Measurements from ENCODE around the gene BRINP2.

Gene BRINP2

DNA sequence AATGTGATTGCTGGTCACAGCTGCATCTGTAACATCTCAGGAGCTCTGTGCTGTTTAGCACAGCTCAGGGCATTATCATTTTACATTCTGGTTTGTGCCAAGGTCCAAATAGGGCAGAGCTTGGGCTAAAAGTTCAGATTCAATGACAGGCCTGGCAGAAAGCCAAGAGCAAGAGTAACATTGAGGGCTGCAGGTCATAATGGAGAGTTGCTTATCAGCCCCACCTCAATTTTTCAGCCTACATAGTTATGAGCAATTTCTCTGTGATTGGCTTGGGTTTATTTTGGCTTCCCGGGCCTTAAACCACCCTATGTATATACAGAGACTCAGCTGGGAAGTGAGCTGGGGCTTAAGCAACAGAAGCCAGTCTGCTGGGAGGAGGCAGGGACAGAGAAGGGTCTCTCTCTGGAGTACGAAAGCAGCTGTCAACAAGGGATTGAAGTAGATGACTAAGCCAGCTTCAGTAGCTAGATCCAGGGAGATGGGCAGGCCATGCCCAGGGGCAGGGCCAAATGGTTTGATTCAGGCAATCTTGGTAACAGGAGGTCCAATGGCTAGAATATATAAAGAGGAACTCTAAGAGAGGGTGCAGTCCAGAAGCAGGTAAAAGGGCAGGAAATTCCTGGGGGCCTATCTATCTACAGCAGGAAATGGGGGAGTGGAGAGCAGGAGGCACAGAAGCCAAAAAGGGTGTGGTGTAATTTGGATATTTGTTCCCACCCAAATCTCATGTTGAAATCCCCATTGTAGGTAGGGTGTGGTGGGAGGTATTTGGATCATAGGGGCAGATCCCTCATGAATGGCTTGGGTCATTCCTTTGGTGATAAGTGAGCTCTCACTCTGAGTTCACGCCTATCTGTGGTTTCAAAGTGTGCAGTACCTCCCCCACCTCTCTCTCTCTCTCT is 49.0 kb downstream of the BRINP2 start:
- no peaks in the 10 kb centered on the region for H3K4me1 Mint-ChIP-seq (ENCODE audit: low read depth in 2 of 2)
- DNase-seq: no peak
- ATAC-seq (replicated peaks): no peak
- peaks cover 4 to 15% of the 10 kb centered on the region in 2 donors for H3K9me3 Mint-ChIP-seq
- no peak overlapping the region for H3K27ac Mint-ChIP-seq
- H3K36me3 Mint-ChIP-seq (ENCODE audit: insufficient read depth): no peaks in the 10 kb centered on the region
- no peaks in the 10 kb centered on the region for H3K27me3 Mint-ChIP-seq
- no peak overlapping the region for H3K4me3 Mint-ChIP-seq

GRCh38 chr1:177223359-177223758 is 52.6 kb downstream of the BRINP2 start:
- Mint-ChIP-seq H3K27me3 (no peaks in the 10 kb centered on the region), H3K4me1 (ENCODE audit: low read depth in 2 of 2) (no peaks in the 10 kb centered on the region), H3K36me3 (ENCODE audit: insufficient read depth) (no peaks in the 10 kb centered on the region), H3K9me3 (peaks cover 0 to 3% of the 10 kb centered on the region in 2 donors), H3K27ac (no peak overlapping the region), H3K4me3 (no peak overlapping the region)
- DNase-seq (no peak), ATAC-seq (replicated peaks) (no peak)

- H3K36me3 Mint-ChIP-seq (ENCODE audit: insufficient read depth): no peaks in the 10 kb centered on the region
- peaks cover 0 to 2% of the 10 kb centered on the region in 2 donors for H3K9me3 Mint-ChIP-seq
- no peaks in the 10 kb centered on the region for H3K4me1 Mint-ChIP-seq (ENCODE audit: low read depth in 2 of 2)
- no peak for ATAC-seq (replicated peaks)
- no peak for DNase-seq
- no peak overlapping the region for H3K4me3 Mint-ChIP-seq
- H3K27me3 Mint-ChIP-seq: no peaks in the 10 kb centered on the region
- H3K27ac Mint-ChIP-seq: no peak overlapping the region
Observed at GRCh38 chr1:177227978-177228692, 57.4 kb downstream of the BRINP2 start.

GRCh38 chr1:177228693-177229065 is 57.9 kb downstream of the BRINP2 start:
- Mint-ChIP-seq H3K4me3 (no peak overlapping the region), H3K27ac (no peak overlapping the region), H3K4me1 (ENCODE audit: low read depth in 2 of 2) (no peaks in the 10 kb centered on the region), H3K36me3 (ENCODE audit: insufficient read depth) (no peaks in the 10 kb centered on the region), H3K27me3 (no peaks in the 10 kb centered on the region), H3K9me3 (peaks cover 0 to 2% of the 10 kb centered on the region in 2 donors)
- no peak for ATAC-seq (replicated peaks)
- no peak for DNase-seq

DNA sequence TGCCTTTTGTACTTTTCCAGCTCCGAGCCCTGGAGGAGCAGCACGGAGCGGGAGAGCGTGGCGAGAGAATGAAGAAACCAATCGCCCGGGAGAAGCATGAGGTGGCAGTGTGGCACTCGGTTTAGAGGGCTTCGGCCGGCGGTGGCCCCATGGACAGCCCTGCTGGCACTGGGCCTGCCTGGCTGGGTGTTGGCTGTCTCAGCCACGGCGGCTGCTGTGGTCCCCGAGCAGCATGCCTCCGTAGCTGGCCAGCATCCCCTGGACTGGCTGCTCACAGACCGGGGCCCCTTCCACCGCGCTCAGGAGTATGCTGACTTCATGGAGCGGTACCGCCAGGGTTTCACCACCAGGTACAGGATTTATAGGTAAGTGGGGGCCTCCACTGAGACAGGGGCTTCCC is 59.0 kb downstream of the BRINP2 start:
- Mint-ChIP-seq H3K4me3 (no peak overlapping the region), H3K27ac (no peak overlapping the region), H3K4me1 (ENCODE audit: low read depth in 2 of 2) (no peaks in the 10 kb centered on the region), H3K27me3 (no peaks in the 10 kb centered on the region), H3K36me3 (ENCODE audit: insufficient read depth) (no peaks in the 10 kb centered on the region), H3K9me3 (peaks cover 0 to 2% of the 10 kb centered on the region in 2 donors)
- DNase-seq (no peak), ATAC-seq (replicated peaks) (no peak)

DNA sequence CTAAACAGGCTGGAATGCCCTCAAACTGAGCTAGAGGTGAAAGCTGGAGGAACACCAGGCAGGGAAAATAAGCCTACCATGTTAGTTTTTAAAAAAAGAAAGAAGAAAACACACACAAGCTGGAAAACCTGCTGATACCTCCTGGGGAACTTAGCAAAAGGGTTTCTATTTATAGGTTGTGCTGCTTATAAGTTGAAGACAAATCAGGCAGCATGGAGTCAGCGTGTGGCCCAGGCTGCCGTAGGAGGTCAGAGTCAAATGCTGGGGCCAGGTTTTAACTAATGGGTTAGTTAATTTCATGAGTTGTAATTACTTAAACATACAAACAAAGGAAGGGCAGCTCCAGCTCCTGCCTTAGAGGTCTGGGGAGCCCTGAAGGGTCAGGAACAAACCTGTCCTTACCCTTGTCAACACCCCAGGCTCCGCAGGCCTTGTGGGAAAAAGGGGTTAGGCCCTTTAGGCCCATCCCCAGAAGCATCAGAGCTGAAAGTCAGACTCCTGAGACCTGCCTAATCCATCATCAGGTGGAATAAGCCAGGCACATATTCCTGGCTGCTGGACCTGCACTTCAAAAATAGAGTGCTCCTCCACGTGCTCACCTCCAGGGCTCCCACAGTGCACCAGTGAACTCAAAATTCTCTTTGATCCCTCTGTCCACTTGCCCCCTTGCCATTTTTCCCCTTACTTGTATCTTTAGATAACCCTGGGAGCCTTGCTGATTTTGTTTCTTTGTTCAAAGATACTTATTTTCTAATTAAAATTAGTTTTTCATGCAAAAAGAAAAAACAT is 59.7 kb downstream of the BRINP2 start:
- no peak for ATAC-seq (replicated peaks)
- Mint-ChIP-seq H3K36me3 (ENCODE audit: insufficient read depth) (no peaks in the 10 kb centered on the region), H3K27me3 (no peaks in the 10 kb centered on the region), H3K9me3 (peaks cover 0 to 2% of the 10 kb centered on the region in 2 donors), H3K27ac (no peak overlapping the region), H3K4me1 (ENCODE audit: low read depth in 2 of 2) (no peaks in the 10 kb centered on the region), H3K4me3 (no peak overlapping the region)
- no peak for DNase-seq

GRCh38 chr1:177235350-177235749 is 64.6 kb downstream of the BRINP2 start:
- Mint-ChIP-seq H3K27me3 (no peaks in the 10 kb centered on the region), H3K36me3 (ENCODE audit: insufficient read depth) (no peaks in the 10 kb centered on the region), H3K9me3 (no peaks in the 10 kb centered on the region), H3K27ac (no peak overlapping the region), H3K4me3 (no peak overlapping the region), H3K4me1 (ENCODE audit: low read depth in 2 of 2) (no peaks in the 10 kb centered on the region)
- DNase-seq (no peak), ATAC-seq (replicated peaks) (no peak)

- Mint-ChIP-seq H3K4me3 (no peak overlapping the region), H3K9me3 (no peaks in the 10 kb centered on the region), H3K27ac (no peak overlapping the region), H3K36me3 (ENCODE audit: insufficient read depth) (no peaks in the 10 kb centered on the region), H3K4me1 (ENCODE audit: low read depth in 2 of 2) (no peaks in the 10 kb centered on the region), H3K27me3 (no peaks in the 10 kb centered on the region)
- no peak for DNase-seq
- ATAC-seq (replicated peaks): no peak
Observed at GRCh38 chr1:177236962-177237361, 66.2 kb downstream of the BRINP2 start.

DNA sequence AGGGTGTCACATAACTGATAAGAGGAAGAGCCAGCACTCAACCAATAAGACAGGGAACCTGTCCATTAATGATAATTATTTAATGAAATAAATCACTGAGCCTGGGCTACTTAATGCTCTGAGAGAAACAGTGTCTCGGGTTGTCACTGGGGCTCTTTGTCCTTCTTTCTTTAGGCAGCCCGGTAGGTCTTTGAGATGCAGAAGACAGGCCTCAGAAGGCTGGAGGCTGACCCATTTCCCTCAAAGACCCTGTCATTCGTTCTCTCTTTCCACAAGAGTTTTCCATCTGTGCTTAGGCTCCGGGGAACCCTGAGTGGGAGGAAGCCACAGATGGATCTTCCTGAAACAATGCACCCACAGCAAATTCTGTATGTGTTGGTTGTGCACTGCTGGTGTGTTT is 68.2 kb downstream of the BRINP2 start:
- Mint-ChIP-seq H3K27me3 (no peaks in the 10 kb centered on the region), H3K4me1 (ENCODE audit: low read depth in 2 of 2) (no peaks in the 10 kb centered on the region), H3K27ac (no peak overlapping the region), H3K4me3 (no peak overlapping the region), H3K36me3 (ENCODE audit: insufficient read depth) (no peaks in the 10 kb centered on the region), H3K9me3 (peaks cover 0 to 6% of the 10 kb centered on the region in 2 donors)
- DNase-seq: no peak
- ATAC-seq (replicated peaks): no peak

GRCh38 chr1:177239792-177240191 is 69.0 kb downstream of the BRINP2 start:
- Mint-ChIP-seq H3K36me3 (ENCODE audit: insufficient read depth) (no peaks in the 10 kb centered on the region), H3K4me1 (ENCODE audit: low read depth in 2 of 2) (no peaks in the 10 kb centered on the region), H3K27ac (no peak overlapping the region), H3K4me3 (no peak overlapping the region), H3K27me3 (no peaks in the 10 kb centered on the region), H3K9me3 (peaks cover 0 to 6% of the 10 kb centered on the region in 2 donors)
- no peak for DNase-seq
- ATAC-seq (replicated peaks): no peak

- no peak overlapping the region for H3K27ac Mint-ChIP-seq
- H3K4me1 Mint-ChIP-seq (ENCODE audit: low read depth in 2 of 2): no peaks in the 10 kb centered on the region
- peaks cover 0 to 10% of the 10 kb centered on the region in 2 donors for H3K9me3 Mint-ChIP-seq
- H3K4me3 Mint-ChIP-seq: no peak overlapping the region
- peaks cover 2% of the 10 kb centered on the region for H3K36me3 Mint-ChIP-seq (ENCODE audit: insufficient read depth)
- DNase-seq (no peak), ATAC-seq (replicated peaks) (no peak)
- no peaks in the 10 kb centered on the region for H3K27me3 Mint-ChIP-seq
Observed at GRCh38 chr1:177243773-177244172, 73.0 kb downstream of the BRINP2 start.

DNA sequence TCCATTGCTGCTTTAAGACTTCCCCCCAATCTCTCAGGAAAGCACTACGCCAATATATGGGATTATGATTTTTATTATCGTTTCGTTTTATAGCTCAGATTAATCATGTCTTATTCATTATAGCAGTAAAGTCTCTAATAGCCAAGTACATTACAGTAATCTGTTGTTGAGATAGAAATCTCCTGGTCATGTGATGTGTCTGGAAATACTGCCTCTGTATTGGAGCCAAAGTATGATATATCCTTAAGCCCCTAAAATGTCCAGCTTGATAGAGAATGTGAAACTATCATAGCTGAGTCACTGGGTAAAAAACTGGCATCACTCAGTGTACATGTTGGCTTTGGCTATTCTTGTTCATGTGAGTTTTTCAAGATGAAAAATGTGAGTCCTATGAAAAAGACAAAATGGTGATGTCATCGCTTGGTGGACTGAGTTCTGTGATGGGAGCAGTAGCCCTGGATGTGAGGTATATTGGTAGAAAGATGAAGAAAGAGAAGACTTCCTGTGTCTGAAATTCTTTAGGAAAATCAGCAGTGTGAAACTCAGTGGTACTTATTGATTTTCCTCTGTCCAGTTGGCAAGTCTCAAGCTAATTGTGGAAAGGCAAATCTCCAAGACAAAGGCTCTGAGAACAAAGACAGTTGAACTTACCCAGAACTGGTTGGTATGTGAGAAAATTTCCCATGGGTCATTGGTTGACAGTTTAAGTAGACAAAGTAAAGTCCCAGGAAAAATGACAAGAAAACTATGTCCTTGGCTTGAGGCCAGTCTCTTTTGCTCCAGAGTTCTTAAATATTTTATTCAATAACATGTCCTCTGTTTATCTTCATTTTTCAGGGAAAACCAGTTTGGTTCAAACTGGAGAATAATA is 76.2 kb downstream of the BRINP2 start:
- H3K4me1 Mint-ChIP-seq (ENCODE audit: low read depth in 2 of 2): no peaks in the 10 kb centered on the region
- no peak overlapping the region for H3K4me3 Mint-ChIP-seq
- DNase-seq: no peak
- no peak for ATAC-seq (replicated peaks)
- H3K9me3 Mint-ChIP-seq: peaks cover 0 to 10% of the 10 kb centered on the region in 2 donors
- H3K27ac Mint-ChIP-seq: no peak overlapping the region
- H3K27me3 Mint-ChIP-seq: no peaks in the 10 kb centered on the region
- peaks cover 2% of the 10 kb centered on the region for H3K36me3 Mint-ChIP-seq (ENCODE audit: insufficient read depth)

Measured in effector memory CD8-positive, alpha-beta T cell (primary cell).